ENCODE results near the gene CXorf58.

DNA sequence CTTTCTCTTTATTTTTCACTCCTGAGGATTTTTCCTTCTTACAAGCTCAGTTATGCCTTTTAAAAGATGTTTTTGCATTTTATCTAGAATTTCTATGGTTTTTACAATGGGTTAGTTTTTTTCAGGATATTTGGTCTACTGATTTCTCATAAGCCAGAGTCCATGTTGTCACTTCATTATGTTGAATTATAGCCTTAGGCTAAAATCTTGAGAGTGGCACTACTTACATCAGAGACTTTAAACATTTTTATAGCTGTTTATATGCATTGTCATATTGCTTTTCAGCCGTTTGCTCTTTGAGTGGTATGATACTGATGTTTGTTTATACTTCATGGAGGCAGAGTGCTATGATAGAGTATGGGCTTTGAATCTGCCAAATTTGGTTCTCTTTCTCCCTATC is 36.4 kb downstream of the CXorf58 start:
- TF ChIP-seq, protein P1, sequence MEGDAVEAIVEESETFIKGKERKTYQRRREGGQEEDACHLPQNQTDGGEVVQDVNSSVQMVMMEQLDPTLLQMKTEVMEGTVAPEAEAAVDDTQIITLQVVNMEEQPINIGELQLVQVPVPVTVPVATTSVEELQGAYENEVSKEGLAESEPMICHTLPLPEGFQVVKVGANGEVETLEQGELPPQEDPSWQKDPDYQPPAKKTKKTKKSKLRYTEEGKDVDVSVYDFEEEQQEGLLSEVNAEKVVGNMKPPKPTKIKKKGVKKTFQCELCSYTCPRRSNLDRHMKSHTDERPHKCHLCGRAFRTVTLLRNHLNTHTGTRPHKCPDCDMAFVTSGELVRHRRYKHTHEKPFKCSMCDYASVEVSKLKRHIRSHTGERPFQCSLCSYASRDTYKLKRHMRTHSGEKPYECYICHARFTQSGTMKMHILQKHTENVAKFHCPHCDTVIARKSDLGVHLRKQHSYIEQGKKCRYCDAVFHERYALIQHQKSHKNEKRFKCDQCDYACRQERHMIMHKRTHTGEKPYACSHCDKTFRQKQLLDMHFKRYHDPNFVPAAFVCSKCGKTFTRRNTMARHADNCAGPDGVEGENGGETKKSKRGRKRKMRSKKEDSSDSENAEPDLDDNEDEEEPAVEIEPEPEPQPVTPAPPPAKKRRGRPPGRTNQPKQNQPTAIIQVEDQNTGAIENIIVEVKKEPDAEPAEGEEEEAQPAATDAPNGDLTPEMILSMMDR (IDR thresholded peaks at IDR 0.05): no peak
- TF ChIP-seq ZFX (IDR thresholded peaks at IDR 0.05; ENCODE audit: borderline replicate concordance): no peak

Measured in 22Rv1 (cell line).